GM18499 (cell line): ENCODE data around the gene PKD1L1.
"Not testable (repeated sequence)": the region's sequence is repeated elsewhere in the genome, so short reads cannot be mapped to it uniquely, and the experiment has no call there.

Source experiments
- ATAC-seq: cut with Tn5 transposase; IDR thresholded peaks from one replicate; pipeline ENCODE4 v1.9.1; 2021; ENCODE audit warnings: moderate number of reproducible peaks; ENCODE audit not compliant: insufficient read depth, unreplicated experiment

Gene PKD1L1

DNA sequence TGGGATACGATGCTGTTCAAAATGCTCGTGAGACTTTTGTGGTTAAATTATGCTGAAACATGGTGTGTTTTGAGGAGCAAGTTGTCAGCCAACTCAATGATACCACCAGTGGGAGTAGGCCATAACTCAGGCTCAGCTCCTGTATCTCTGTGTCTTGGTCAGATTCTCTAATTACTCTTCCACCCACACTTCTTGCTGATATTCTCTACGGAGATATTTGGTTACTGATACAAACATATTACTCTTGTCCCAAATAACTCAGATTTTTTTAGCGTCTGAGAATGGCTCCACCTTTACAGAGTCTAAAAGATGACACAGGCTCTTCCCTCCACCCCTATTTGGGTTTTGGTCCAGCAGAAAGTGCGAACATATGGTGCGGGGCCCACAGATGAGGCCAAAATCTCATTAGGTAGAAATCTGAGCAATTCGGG lies 168.9 kb downstream of the PKD1L1 start:
- no peak for ATAC-seq

DNA sequence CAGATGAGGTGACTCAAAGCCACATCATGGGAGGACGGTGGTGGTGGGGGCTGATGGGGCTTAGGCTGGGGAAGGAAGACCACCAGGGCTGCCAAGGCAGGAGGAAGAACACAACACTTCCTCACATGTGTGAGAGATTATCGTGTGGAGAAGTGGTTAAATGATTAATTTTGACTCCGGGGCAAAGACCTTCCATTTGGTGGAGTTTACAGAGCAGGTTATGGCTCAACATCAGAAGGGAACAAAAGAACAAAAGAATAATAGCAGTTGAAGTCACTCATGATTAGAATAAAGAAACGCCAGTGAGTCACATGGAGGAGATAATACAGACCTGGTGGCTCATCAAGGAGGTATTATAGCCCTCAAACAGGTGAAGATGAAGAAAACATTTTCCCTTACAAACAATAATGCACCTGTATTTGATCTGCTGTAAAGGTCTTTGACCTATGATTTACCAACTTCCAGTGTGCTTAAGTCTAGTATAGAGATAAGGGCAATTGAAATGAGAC lies 170.1 kb downstream of the PKD1L1 start:
- ATAC-seq: no peak

DNA sequence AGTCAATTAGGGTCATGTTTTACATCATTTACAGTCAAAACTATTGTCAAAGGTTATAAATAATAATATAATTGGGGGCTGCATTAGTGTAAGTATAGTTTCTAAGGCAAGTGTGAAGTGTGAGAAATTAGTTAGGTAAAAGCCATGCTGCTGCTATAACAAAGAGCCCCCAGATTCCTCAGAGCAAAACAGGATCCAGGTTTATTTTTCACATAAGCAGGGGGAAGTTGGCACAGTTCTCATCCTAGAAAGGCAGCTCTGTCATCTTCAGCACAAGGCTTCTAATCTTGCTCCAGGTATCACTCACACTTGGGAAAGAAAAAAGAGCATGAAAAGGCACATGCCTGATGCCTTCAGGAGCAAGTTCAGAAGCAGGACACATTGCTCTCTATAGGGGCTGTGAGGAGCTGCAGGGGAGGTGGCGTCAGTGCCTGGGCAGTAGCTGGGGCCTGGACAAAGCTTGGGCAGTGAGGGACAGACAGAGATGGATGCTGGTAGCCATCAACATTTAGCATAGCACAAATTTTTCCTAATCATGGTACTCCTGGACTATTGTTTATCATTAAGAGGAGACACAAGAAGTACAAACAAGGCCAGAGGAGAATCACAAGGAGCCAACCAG lies 170.6 kb downstream of the PKD1L1 start:
- ATAC-seq: no peak

DNA sequence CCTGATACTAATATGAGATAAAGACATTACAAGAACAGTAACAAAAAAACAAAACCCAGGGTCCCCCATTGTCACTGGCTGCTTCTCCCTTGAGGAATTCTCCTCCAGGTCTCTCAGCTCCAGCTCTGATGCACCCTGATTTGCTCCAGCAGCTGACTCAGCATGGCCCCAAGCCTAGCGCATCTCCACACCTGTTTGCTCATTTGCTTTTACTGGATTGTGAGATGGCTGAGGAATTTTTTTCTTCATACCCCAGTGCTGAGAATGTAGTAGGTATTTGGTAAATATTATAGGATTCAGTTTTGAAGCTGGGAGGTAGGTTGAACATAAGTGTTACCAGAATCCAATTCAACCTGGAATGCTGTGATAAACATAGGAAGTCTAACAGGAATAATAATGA lies 171.9 kb downstream of the PKD1L1 start:
- no peak for ATAC-seq

DNA sequence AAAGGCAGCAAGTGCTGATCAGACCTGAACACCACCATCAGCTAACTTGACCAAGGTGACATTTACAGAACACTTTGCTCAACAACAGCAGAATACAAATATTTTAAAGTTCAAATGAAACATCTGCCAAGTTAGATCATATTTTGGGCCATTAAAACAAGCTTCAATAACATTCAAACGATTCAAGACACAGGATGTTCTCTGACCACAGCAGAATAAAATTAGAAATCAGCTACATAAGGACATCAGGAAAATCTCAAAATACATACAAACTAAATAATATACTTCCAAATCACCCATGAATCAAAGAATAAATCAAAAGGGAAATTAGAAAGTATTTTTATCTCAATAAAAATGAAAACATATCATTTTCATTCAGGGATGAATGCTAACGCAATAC lies 173.0 kb downstream of the PKD1L1 start:
- no peak for ATAC-seq

DNA sequence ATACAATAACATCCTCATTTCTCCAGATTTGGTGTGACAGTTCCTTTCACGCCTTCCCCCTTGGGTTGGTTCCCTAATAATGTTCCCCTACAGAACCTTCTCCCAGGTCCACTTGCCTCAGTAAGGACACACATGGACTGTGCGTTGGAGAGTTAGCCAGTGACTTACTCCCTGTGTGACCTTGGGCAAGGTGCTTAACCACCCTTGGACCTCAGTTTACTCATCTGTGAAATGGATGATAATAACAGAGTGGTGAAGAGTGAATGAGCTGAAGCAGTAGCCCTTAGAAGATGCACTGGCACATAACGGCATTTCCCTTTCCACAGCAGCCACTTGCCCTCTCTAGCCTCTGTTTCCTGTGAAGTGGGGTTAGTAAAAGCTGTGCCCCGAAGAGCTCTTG lies 175.8 kb downstream of the PKD1L1 start:
- no peak for ATAC-seq

DNA sequence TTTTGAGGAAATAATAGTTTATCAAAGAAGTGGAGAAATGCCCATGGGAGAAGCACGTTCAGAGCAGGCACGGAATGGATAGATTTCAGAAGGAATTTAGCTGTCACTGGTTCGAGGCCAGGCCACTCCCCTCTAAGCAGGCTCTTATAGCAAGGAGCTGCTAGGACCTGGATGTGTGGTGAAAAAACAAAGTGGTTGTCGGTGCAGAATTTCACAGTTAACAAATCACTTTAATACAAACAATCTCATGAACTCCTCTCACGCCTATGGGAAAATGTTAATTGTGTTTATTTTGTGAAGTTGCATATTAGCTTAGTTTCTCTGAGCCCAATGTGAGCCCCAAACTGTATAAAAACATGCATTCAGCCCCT lies 176.3 kb downstream of the PKD1L1 start:
- no peak for ATAC-seq

DNA sequence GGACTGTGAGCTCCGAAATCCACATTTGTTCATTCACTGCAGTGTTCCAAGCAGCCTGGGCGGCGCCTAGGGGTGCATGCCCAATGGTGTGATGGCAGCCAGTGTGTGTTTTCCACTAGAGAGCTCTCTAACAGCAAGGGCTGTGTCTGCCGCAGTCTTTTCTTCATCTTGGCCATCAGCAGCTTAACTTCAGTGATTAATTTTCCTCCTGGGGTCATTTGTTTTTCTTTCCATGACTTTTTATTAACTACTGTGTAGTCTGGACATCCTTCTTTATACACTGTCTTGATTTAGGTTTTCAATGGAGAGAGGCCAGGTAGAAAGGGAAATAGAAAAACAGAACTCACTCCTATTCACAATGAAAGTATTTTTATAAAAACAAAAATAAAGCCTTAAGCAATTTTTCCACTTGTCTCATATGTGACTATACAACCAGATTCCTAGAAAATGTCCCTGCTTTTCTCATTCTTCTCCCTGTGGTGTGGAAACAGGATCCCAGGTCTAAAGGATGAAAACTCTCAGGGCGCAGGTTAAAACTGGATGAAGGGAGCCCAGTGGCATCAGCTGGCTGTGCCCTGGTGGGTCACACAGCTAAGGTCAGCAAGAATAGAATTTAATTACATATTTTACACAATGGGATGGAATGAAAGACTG lies 176.8 kb downstream of the PKD1L1 start:
- ATAC-seq: no peak

DNA sequence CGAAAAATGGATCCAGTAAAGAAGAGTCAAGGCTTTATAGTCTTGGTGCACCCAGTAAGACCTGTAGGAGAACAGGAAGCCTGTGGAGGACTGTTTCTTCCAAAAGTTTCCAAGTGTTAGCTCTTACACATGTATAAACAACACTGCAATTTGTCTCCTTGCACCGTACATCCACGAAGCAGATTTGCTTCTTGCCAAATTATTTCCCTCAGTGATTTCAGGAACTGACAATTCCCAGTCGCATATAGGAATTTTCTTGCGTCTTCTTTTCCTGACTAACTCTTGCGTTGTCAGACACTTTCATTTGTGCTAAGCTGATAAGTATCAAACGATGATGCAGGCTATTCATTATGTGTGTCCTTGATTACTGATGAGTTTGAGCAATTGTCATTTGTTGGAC lies 182.1 kb downstream of the PKD1L1 start:
- no peak for ATAC-seq

DNA sequence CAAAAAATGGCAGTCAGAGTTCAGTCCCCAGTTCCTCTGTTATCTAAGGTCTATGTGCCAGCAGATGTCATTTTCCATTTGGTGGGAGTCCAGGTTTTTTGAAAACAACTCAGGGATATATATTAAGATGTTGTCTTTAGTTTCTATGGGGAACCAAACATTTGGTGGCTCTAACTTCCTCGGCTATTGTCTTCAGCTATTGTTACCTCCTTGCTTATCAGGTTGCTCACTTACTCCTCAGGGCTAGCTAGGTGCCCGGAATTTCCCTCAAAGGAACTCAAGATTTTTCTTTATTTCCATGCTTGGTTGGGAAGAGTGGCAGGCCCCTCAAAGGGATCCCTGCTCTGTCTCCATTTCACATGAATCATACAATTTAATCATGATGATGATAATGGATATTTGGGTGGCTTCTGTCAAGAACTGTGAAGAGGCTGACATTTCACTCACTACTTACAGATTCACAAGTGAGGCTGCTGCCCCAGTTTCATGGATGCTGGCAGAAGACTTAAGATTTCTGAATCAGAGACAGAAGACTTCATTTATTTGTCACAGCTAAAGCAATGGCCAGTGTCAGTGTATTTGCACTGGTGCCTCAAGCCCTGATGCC lies 182.8 kb downstream of the PKD1L1 start:
- no peak for ATAC-seq

DNA sequence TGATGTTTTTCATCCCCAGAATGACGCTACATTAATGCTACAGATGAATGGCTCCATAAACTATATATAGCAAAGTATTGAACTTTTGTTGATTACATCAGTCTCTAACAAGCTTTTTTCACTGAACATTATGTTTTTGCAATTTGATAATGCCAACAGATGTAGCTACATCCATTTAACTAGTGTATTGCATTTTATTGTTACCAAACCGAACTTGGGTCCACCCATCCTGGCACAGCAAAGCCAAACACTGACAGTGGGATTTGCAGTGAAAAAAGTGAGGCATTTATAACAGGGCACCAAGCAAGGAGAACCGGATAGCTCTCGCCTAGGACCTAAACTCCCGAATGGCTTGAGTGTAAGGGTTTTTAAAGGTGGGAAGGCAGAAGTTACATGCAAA lies 183.5 kb downstream of the PKD1L1 start:
- ATAC-seq: no peak

DNA sequence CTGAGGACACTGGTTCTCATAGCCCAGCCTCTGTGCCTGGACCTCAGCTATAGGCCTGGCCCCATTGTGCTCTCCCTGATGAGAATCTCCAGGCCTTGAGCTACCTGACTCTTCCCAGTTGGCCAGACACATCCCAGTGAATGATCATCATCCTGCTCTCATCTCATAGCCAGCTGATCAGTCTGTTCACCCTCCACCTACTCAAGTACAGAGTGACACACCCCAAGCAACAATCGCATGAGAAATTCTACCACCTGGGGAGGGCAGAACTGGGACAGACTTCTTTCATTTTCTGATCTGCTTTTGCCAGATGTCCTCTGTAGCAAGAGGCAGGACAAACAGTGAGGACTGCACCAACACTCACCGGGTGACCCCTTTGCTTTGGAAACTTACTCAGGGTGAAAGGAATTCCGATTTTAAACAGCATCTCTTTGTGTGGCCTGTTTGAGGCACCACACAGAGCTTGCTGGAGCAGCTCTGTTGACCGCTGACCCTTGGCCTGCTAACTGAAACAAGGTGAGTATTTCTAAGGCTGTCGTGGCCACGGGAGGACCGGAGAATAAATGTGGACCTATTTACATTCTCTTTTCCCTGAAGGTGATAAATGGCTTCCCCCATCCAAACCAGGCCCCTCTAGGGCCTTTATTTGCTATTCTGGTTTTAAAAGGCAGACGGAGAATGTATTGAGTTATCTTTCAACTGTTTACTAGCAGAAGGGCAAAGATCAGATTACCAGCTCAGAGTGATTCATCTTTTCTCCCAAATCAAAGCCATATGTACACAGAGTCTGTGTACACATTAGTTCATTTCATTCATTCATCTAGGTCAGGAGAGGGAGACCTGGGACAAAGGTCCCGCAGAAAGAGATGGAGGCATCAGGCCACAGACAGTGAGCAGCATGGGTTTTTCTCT lies 184.9 kb downstream of the PKD1L1 start:
- no peak for ATAC-seq

DNA sequence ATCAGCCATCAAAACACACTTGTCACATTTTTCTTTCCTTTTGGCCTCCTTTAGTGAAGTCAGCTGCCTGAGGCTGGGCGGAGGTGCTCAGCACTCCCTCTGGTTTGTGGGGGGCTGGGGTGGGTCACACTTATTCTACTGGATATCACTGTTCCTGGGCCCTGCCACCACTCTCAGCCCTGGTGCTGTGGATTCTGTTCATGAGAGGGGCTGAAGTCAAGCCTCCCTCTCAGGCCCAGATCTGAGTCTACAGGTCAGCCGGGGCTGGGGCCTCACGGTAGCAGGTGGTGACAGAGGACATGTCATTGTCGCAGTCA lies 185.6 kb downstream of the PKD1L1 start:
- ATAC-seq: no peak

DNA sequence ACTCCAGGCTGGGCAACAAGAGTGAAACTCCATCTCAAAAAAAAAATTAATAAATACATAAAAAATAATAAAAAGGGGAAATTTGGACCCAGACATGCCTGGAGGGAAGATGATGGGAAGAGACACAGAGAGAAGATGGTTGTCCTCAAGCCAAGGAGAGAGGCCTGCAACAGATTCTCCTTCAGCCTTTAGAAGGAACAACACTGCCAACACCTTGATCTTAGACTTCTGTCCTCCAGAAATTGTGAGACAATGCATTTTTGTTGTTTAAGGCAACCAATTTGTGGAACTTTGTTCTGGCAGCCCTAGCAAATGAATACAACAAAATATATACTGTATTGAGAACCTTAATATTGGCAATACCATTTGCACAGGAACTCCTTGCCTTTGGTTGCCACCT lies 186.1 kb downstream of the PKD1L1 start:
- no peak for ATAC-seq

DNA sequence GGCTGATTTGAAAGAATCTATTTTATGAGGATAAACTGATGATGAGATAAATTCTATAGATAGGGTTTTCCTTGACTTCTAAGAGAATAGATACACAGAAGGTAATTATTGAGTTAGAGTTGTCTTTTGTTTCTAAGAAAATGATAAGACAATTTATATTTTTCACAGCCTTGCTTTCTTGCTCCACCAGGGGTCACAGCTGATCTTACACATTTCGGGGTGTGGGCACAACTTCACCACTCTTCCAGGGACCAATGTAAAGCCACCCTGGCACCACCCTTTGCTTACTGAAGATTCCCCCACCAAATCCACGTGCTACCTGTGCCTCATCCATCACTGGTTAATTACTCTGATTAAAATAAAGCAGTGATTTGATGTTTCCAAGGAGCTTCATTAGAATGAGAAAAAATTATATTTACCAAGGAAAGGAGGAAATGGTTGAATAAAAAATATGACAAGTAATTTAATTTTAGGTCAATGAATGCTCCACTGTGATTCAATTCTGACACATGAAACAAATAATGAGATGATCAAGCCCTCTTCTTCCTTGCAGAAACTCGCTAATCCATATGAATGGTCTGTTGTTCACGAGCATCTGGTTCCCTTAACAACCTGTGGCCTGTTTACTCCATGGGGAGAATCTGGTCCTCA lies 189.1 kb downstream of the PKD1L1 start:
- no peak for ATAC-seq

DNA sequence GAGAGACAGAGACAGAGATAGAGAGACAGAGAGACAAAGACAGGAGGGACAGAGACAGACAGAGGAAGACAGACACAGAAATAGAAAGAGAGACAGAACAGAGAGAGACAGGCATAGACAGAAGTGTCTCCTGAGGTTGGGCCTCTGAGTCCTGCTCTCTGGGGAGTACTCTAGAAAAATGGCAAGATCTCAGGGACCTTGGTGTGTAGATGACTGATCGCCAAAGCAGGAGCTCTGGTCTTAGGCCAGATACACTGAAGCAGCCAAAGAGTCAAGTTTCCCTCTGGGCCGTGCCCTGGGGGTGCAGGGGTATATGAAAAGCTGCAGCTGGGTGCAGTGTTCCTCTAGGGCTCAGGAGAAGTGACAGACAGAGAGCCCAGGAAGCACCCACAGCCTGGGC lies 189.7 kb downstream of the PKD1L1 start:
- no peak for ATAC-seq

DNA sequence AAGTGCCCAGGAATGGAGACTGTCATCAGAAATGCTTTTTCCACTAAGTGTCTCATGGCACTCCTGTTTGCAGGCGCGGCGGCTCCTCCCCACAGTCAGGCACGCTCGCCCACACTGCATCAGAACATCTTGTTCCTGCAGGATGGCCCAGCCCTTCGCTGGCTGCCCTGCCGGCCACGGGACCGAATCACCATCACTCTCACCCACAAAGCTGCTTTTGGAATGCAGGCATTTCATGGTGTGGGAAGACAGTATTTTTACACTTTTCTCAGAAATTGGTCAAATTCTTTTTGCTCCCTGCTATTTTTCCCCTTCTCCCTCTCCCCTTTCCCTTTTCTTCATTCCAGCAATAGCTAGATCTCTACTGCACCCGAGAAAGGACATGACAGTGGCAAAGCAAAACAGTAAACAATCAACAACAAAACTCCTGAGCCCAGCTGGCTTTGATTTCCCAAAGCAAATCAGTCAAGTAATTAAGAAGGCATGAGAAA lies 190.3 kb downstream of the PKD1L1 start:
- no peak for ATAC-seq

DNA sequence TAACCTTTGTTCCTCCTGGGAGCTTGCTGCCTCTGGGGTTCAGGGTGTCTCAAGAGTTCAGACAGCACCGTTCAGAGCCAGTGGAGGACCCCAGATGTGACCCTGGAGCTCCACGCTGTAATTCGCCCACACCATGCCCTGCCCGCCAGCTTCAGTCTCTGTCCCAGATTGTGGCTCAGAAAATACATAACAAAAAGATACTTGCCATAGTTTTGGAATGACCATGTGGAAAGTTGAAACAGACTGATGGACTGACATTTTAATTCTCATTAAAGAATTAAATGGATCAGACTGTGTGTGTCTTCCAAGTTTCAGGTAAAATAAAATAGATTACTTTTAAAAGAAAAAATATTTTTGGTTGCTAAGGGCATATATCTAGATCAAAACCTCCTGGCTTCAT lies 191.6 kb downstream of the PKD1L1 start:
- ATAC-seq: no peak

DNA sequence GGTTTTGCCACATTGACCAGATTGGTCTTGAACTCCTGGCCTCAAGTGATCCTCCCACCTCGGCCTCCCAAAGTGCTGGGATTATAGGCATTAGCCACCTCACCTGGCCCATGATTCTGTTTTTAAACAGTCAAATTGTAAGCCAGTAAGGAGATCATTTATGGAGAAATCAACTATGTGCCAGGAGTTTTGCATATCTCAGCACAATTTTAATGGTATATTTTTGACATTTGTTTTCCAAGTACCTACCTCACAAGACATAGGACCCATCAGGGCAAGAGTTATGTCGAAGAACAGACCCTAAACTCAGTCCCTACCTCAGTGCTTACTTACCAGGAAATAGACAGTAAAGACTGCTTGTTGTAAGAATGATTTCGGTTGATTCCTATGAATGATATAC lies 193.0 kb downstream of the PKD1L1 start:
- no peak for ATAC-seq

DNA sequence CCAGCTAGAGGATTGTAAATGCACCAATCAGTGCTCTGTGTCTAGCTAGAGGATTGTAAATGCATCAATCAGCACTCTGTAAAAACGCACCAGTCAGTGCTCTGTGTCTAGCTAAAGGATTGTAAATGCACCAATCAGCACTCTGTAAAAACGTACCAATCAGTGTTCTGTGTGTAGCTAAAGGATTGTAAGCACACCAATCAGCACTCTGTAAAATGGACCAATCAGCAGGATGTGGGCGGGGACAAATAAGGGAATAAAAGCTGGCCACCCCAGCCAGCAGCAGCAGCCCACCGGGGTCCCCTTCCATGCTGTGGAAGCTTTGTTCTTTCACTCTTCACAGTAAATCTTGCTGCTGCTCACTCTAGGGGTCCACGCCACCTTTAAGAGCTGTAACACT lies 196.5 kb downstream of the PKD1L1 start:
- ATAC-seq: not testable (repeated sequence)
